COLO829 (cell line): Measurements from ENCODE around the gene ZNF695.
A peak's percentile ranks its signal among the peaks of the same experiment; 100 is the strongest.

Experiments
- DNase-seq: peaks from one replicate; pipeline ENCODE4 v3.0.0; 2012; ENCODE audit warnings: low spot score

The ZNF695 gene

DNA sequence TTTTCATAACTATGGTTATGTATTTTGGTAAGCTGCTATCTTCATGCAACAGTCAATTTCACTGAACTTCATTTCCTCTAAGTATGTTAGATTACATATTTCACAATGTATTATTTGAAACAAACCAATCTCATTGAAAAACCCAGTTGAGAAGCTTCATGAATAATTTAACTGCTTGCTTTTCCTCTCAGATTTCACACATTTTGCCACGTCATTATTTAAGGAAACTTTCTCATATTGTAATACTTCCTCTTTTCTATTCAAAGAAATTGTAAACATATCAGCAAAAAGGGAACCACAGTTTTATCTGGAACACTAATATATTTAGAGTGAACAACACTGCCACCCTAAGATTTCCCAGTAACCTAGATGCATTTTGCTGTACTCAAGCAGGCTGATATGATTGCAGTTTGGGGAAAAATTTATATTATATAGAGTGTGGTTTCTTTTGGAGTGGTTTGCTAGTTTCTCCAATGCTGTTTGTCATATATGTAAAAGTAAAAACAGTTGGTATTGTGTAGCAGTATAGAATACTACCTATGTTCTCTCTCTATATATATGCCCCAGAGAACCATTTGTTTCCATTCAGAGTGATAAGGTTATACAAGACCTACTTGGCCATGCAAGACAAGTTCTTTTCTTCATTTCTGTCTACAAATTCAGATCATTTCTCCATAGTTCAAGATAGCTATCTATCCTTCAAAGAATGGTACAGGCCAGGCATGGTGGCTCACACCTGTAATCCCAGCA is 47.7 kb downstream of the ZNF695 start:
- DNase-seq: no peak

DNA sequence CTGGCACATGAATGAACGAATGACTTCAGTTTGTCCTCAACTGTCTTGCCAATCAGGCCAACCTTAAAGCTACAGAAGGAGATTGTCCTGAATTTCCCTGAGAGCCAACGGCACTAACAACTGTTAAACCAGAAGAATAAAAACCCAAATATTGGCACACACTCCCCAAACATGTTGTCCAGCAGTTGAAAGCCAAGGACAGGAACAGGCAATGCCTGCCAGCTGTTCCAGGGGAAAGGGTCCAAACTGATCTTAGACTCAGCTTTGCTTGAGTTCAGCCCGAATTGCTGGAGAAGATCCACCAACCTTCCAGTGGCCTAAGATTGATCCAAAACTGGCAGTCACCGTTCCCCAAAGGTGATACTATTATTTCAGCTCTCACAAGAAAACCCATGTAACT is 53.7 kb downstream of the ZNF695 start:
- DNase-seq: no peak

DNA sequence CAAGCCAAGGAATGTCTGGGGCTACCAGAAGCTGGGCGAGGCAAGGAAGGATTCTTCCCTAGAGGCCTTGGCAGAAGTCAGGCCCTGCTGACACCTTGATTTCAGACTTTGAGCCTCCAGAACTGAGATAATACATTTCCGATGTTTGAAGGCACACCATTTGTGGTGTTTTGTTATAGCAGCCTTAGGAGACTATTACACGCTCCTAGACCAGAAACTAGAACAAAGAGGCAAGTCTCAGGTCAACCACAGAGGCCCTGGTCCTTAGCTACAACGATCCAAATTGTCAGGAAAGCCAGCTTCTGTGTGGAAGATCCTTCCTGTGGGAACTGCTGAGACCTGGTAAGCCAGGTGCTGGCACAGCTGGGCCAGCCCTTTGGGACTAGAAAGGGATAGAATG is 56.4 kb downstream of the ZNF695 start:
- no peak for DNase-seq

DNA sequence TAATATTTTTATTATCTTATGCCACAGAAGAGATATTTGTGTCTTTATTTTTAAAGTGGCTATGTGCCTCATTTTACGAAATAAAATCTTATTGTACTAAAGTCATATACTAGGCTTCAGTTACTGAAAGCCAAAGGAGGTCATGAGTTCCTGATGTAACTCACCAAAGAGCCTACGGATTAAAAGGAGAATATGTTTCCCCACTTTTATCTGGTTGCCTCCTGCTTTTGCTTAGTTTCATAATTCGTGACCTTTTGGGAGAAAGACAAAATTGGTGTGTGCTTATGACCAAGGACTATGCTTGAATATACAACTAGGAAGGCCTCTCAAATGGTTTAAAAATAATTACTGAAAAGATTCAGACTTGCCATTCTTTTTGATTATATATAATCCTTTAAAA is 57.9 kb downstream of the ZNF695 start:
- no peak for DNase-seq

DNA sequence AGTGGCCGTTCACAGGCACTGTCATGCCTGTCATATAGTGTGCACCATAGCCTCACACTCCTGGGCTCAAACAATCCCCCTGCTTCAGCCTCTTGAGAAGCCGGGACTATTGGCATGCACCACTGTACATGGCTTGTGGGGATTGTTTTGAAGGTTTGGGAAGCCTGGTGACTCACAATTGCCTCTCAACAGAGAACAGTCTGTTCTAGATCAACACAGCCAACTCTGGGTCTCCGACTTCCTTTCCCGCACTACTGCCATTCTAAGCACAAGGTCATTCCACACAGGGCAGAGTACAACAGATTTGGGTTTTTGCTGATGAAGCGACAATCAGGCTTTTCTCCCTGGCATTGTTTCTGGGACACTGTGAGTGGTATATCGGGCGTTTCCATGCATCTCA is 60.6 kb downstream of the ZNF695 start:
- peak; percentile 90 for DNase-seq

DNA sequence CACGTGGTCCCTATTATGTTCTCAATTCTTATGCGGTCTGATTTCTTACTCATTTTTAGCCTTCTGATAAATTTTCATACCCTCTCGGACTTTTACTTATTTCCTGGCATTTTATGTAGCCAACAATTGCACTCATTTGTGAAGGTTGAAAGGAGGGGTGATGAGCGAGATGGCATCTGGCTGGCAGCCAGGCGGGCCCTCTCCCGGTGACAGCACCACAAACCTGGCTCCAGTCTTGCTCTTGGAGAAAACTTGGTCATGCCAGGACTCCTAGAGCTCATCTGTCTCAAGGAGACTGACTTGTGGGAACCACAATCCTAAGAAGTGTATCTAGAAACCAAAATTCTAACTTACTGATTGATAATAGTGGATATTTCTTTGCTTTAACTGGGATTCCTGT is 61.5 kb downstream of the ZNF695 start:
- no peak for DNase-seq
